ENCODE measurements around the gene DDT.
"Not testable (repeated sequence)": the region's sequence is repeated elsewhere in the genome, so short reads cannot be mapped to it uniquely, and the experiment has no call there.

The DDT gene

GRCh38 chr22:24005201-24005600 lies 31.0 kb upstream of the DDT start, which contains the start of gene GSTT4:
Gene GSTT4 (minus strand): TSS chr22:24005453. CDS start chr22:24005356, 97 bp downstream.
- H3K36me3 ChIP-seq (ENCODE audit: control insufficient read depth, insufficient read depth, low read length) = no peaks in the 10 kb centered on the region
- H3K27me3 ChIP-seq (ENCODE audit: control insufficient read depth, insufficient read depth, low read length) = no peaks in the 10 kb centered on the region
- peaks cover 4% of the 10 kb centered on the region for H3K4me1 ChIP-seq (ENCODE audit: control insufficient read depth, insufficient read depth, low read length)
- peak within 1 kb of the TSS; percentile 65 for H3K27ac ChIP-seq (ENCODE audit: low read depth, low read length)
- no peak within 1 kb of the TSS for H3K9ac ChIP-seq (ENCODE audit: low read length)
- no peak within 1 kb of the TSS for H3K4me3 ChIP-seq (ENCODE audit: low read length)

DNA sequence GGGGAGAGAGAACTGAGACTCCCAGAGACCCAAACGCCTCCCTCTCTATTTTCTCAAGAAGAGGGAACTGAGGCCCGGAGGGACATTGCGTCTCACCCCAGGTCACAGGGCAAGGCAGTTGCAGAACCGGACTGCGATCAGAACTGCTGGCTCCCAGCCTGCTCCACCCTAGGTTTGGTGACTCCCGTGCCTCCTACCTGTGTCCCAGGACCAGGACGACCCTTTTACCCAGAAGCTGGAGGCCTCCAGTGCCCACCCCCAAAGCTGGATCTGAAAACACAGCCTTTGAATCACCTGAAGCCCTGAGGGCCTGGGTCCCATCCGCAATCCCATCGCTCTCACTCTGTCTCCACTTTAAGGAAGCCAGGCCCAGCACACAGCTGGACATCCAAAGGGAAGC lies 29.6 kb upstream of the DDT start:
- Histone ChIP-seq H3K4me1 (ENCODE audit: control insufficient read depth, insufficient read depth, low read length) (peaks cover 4% of the 10 kb centered on the region), H3K4me3 (ENCODE audit: low read length) (no peak overlapping the region), H3K27ac (ENCODE audit: low read depth, low read length) (no peak overlapping the region), H3K27me3 (ENCODE audit: control insufficient read depth, insufficient read depth, low read length) (no peaks in the 10 kb centered on the region), H3K9ac (ENCODE audit: low read length) (no peak overlapping the region), H3K36me3 (ENCODE audit: control insufficient read depth, insufficient read depth, low read length) (no peaks in the 10 kb centered on the region)

GRCh38 chr22:24002851-24003250 lies 28.6 kb upstream of the DDT start:
- no peaks in the 10 kb centered on the region for H3K36me3 ChIP-seq (ENCODE audit: control insufficient read depth, insufficient read depth, low read length)
- H3K4me3 ChIP-seq (ENCODE audit: low read length) = no peak overlapping the region
- H3K27ac ChIP-seq (ENCODE audit: low read depth, low read length) = no peak overlapping the region
- no peak overlapping the region for H3K9ac ChIP-seq (ENCODE audit: low read length)
- peaks cover 4% of the 10 kb centered on the region for H3K4me1 ChIP-seq (ENCODE audit: control insufficient read depth, insufficient read depth, low read length)
- no peaks in the 10 kb centered on the region for H3K27me3 ChIP-seq (ENCODE audit: control insufficient read depth, insufficient read depth, low read length)

DNA sequence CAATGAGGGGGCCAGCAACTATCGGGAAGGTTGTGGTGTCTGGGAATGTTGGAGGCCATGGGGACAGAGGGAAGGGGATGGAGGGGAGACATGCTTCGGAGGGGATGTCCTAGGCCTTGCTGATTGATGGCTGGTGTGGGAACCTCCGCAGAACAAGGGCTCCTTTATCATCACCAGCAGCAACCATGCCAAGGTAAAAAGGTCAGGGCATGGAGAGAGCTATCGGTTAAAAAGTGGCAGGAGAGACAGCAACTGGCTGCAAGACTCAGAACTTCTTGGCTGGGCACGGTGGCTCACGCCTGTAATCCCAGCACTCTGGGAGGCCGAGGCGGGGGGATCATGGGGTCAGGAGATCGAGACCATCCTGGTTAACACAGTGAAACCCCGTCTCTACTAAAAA lies 28.0 kb upstream of the DDT start:
- no peaks in the 10 kb centered on the region for H3K36me3 ChIP-seq (ENCODE audit: control insufficient read depth, insufficient read depth, low read length)
- no peak overlapping the region for H3K4me3 ChIP-seq (ENCODE audit: low read length)
- no peak overlapping the region for H3K27ac ChIP-seq (ENCODE audit: low read depth, low read length)
- H3K9ac ChIP-seq (ENCODE audit: low read length) = no peak overlapping the region
- H3K27me3 ChIP-seq (ENCODE audit: control insufficient read depth, insufficient read depth, low read length) = no peaks in the 10 kb centered on the region
- H3K4me1 ChIP-seq (ENCODE audit: control insufficient read depth, insufficient read depth, low read length) = peaks cover 4% of the 10 kb centered on the region

GRCh38 chr22:24001314-24001713 lies 27.1 kb upstream of the DDT start:
- Histone ChIP-seq H3K9ac (ENCODE audit: low read length) (no peak overlapping the region), H3K27me3 (ENCODE audit: control insufficient read depth, insufficient read depth, low read length) (no peaks in the 10 kb centered on the region), H3K27ac (ENCODE audit: low read depth, low read length) (no peak overlapping the region), H3K36me3 (ENCODE audit: control insufficient read depth, insufficient read depth, low read length) (no peaks in the 10 kb centered on the region), H3K4me3 (ENCODE audit: low read length) (no peak overlapping the region), H3K4me1 (ENCODE audit: control insufficient read depth, insufficient read depth, low read length) (peaks cover 4% of the 10 kb centered on the region)

- H3K27me3 ChIP-seq (ENCODE audit: control insufficient read depth, insufficient read depth, low read length); H3K4me1 ChIP-seq (ENCODE audit: control insufficient read depth, insufficient read depth, low read length); H3K36me3 ChIP-seq (ENCODE audit: control insufficient read depth, insufficient read depth, low read length); H3K9ac ChIP-seq (ENCODE audit: low read length); H3K27ac ChIP-seq (ENCODE audit: low read depth, low read length); H3K4me3 ChIP-seq (ENCODE audit: low read length): not testable (repeated sequence)
These were observed 25.5 kb upstream of the DDT start for GRCh38 chr22:23999779-24000178.

GRCh38 chr22:23997092-23997491 lies 22.9 kb upstream of the DDT start:
- Histone ChIP-seq H3K9ac (ENCODE audit: low read length) (no peak overlapping the region), H3K27ac (ENCODE audit: low read depth, low read length) (no peak overlapping the region), H3K36me3 (ENCODE audit: control insufficient read depth, insufficient read depth, low read length) (no peaks in the 10 kb centered on the region), H3K27me3 (ENCODE audit: control insufficient read depth, insufficient read depth, low read length) (no peaks in the 10 kb centered on the region), H3K4me3 (ENCODE audit: low read length) (no peak overlapping the region), H3K4me1 (ENCODE audit: control insufficient read depth, insufficient read depth, low read length) (no peaks in the 10 kb centered on the region)

- not testable (repeated sequence) for H3K27me3 ChIP-seq (ENCODE audit: control insufficient read depth, insufficient read depth, low read length); H3K9ac ChIP-seq (ENCODE audit: low read length); H3K36me3 ChIP-seq (ENCODE audit: control insufficient read depth, insufficient read depth, low read length); H3K4me3 ChIP-seq (ENCODE audit: low read length); H3K4me1 ChIP-seq (ENCODE audit: control insufficient read depth, insufficient read depth, low read length); H3K27ac ChIP-seq (ENCODE audit: low read depth, low read length)
These were observed 19.4 kb upstream of the DDT start for GRCh38 chr22:23993581-23994177.

DNA sequence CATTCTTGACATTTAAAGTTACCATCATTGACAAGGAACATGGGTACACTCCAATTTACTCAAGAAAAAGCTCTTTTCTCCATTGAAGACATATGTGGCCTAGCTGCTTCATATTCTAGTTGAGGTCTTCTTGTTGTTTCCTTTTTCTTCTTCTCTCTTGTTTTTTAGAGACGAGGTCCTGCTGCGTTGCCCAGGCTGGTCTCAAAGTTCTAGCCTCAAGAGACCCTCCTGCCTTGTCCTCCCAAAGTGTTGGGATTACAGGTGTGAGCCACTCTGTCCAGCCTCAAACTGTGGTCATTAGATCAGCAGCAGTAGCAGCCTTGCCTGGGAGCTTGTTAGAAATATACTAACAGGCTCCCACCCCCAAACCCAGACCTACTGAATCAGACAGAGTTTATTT lies 18.8 kb upstream of the DDT start:
- H3K9ac ChIP-seq (ENCODE audit: low read length); H3K4me1 ChIP-seq (ENCODE audit: control insufficient read depth, insufficient read depth, low read length); H3K27me3 ChIP-seq (ENCODE audit: control insufficient read depth, insufficient read depth, low read length); H3K4me3 ChIP-seq (ENCODE audit: low read length); H3K36me3 ChIP-seq (ENCODE audit: control insufficient read depth, insufficient read depth, low read length); H3K27ac ChIP-seq (ENCODE audit: low read depth, low read length): not testable (repeated sequence)

GRCh38 chr22:23989583-23990244 lies 15.5 kb upstream of the DDT start:
- not testable (repeated sequence) for H3K27me3 ChIP-seq (ENCODE audit: control insufficient read depth, insufficient read depth, low read length); H3K36me3 ChIP-seq (ENCODE audit: control insufficient read depth, insufficient read depth, low read length); H3K4me3 ChIP-seq (ENCODE audit: low read length); H3K4me1 ChIP-seq (ENCODE audit: control insufficient read depth, insufficient read depth, low read length); H3K27ac ChIP-seq (ENCODE audit: low read depth, low read length); H3K9ac ChIP-seq (ENCODE audit: low read length)

- H3K36me3 ChIP-seq (ENCODE audit: control insufficient read depth, insufficient read depth, low read length); H3K27ac ChIP-seq (ENCODE audit: low read depth, low read length); H3K4me3 ChIP-seq (ENCODE audit: low read length); H3K27me3 ChIP-seq (ENCODE audit: control insufficient read depth, insufficient read depth, low read length); H3K9ac ChIP-seq (ENCODE audit: low read length); H3K4me1 ChIP-seq (ENCODE audit: control insufficient read depth, insufficient read depth, low read length): not testable (repeated sequence)
These were observed 12.4 kb upstream of the DDT start for GRCh38 chr22:23986538-23987178.

DNA sequence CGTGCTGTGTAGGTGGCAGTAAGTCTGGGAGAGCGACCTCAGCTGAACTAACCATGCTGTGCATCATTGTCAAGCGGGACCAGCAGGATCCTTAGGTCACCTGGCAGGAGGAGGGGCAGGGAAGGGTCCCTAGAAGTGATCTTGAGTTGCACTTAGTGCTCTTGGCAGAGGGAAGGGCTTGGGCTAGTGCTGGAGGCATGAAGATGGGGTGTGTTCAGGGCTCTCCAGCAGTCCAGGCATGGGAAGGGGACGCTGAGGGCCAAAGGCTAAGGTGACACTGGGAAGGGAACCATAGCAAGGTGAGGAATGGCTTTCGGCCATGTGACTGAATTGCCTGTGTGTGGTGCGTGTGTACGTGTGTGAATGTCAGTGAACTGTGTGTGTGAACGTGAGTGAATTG lies 11.8 kb upstream of the DDT start:
- H3K4me3 ChIP-seq (ENCODE audit: low read length); H3K9ac ChIP-seq (ENCODE audit: low read length); H3K27ac ChIP-seq (ENCODE audit: low read depth, low read length); H3K27me3 ChIP-seq (ENCODE audit: control insufficient read depth, insufficient read depth, low read length); H3K4me1 ChIP-seq (ENCODE audit: control insufficient read depth, insufficient read depth, low read length); H3K36me3 ChIP-seq (ENCODE audit: control insufficient read depth, insufficient read depth, low read length): not testable (repeated sequence)

- no peaks in the 10 kb centered on the region for H3K27me3 ChIP-seq (ENCODE audit: control insufficient read depth, insufficient read depth, low read length)
- H3K36me3 ChIP-seq (ENCODE audit: control insufficient read depth, insufficient read depth, low read length) = no peaks in the 10 kb centered on the region
- no peaks in the 10 kb centered on the region for H3K4me1 ChIP-seq (ENCODE audit: control insufficient read depth, insufficient read depth, low read length)
- H3K9ac ChIP-seq (ENCODE audit: low read length) = no peak overlapping the region
- no peak overlapping the region for H3K27ac ChIP-seq (ENCODE audit: low read depth, low read length)
- H3K4me3 ChIP-seq (ENCODE audit: low read length) = no peak overlapping the region
These were observed 10.2 kb upstream of the DDT start for GRCh38 chr22:23984430-23984829.

Measured in rectal smooth muscle tissue (tissue), 1 donor.